ENCODE measurements around the gene TMEM272.

GRCh38 chr13:51776179-51776578, 68.8 kb downstream of the TMEM272 start:
- no peak for TF ChIP-seq CTCF (IDR thresholded peaks at IDR 0.05; ENCODE audit: low read depth, low read length)
- TF ChIP-seq MYC (IDR thresholded peaks at IDR 0.05; ENCODE audit: low read depth, low read length) = no peak

Data from NB4 (cell line).